ENCODE measurements around the gene RPL11. TPM values are rescaled to one million over a fixed set of nuclear protein-coding genes. Genes with fewer than 3 reads are reported as not detected.
"Not testable (repeated sequence)": the region's sequence is repeated elsewhere in the genome, so short reads cannot be mapped to it uniquely, and the experiment has no call there.

RPL11 gene
- total RNA-seq, 1 experiment from 2014 or later, result 1,205 TPM

DNA sequence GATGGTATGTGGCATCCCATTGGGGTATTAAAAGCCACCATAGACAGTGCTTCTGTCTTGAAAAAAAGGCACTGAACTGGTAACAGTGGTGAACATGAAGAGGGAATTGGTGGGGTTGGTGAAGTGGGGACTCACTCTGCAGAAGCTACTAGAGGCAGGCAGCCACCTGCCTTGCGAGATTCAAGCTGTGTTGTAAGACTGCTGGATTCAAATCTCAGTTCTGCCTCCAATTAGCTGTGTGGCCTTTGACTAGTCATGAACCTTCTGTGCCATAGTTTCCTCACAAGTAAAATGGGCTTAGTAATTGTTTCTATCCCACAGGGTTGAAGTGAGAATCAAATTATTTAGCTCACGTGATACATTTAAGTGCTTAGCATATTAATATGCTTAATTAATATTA is 35.1 kb downstream of the RPL11 start:
- Histone ChIP-seq H3K9me2 (ENCODE audit: insufficient read depth) (no peaks in the 10 kb centered on the region), H3K4me2 (no peak overlapping the region), H3F3A (ENCODE audit: insufficient read depth, low read depth) (no peaks in the 10 kb centered on the region), H3K9me3 (ENCODE audit: insufficient read depth, low read depth) (no peaks in the 10 kb centered on the region), H3K4me3 (no peak overlapping the region), H2AFZ (no peak overlapping the region), H4K20me1 (ENCODE audit: insufficient read depth) (no peaks in the 10 kb centered on the region), H3K4me1 (replicated peaks; ENCODE audit: insufficient read depth) (no peaks in the 10 kb centered on the region), H3K27me3 (ENCODE audit: insufficient read depth, low read depth) (no peaks in the 10 kb centered on the region), H3K79me2 (ENCODE audit: low read depth) (no peaks in the 10 kb centered on the region), H3K36me3 (ENCODE audit: low read depth) (no peaks in the 10 kb centered on the region), H3K27ac (no peak overlapping the region)
- BruUV-seq (replicated peaks), result no TSS peak
- no peak for DNase-seq
- ChIA-PET POLR2A (ENCODE audit: unreplicated experiment) (no interaction called here), CTCF (interaction anchor here (0.5 kb wide), 1 partner anchor 219 kb away, joined by 8 read pairs; no protein-coding TSS in a partner anchor)
- TF ChIP-seq EZH2 (IDR thresholded peaks at IDR 0.05; ENCODE audit: low read depth), result no peak
- TF ChIP-seq, protein P1, sequence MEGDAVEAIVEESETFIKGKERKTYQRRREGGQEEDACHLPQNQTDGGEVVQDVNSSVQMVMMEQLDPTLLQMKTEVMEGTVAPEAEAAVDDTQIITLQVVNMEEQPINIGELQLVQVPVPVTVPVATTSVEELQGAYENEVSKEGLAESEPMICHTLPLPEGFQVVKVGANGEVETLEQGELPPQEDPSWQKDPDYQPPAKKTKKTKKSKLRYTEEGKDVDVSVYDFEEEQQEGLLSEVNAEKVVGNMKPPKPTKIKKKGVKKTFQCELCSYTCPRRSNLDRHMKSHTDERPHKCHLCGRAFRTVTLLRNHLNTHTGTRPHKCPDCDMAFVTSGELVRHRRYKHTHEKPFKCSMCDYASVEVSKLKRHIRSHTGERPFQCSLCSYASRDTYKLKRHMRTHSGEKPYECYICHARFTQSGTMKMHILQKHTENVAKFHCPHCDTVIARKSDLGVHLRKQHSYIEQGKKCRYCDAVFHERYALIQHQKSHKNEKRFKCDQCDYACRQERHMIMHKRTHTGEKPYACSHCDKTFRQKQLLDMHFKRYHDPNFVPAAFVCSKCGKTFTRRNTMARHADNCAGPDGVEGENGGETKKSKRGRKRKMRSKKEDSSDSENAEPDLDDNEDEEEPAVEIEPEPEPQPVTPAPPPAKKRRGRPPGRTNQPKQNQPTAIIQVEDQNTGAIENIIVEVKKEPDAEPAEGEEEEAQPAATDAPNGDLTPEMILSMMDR (conservative IDR thresholded peaks at IDR 0.05), result no peak
- intact Hi-C loops (cut with micrococcal nuclease; ENCODE audit: unreplicated experiment), result no loop called here

DNA sequence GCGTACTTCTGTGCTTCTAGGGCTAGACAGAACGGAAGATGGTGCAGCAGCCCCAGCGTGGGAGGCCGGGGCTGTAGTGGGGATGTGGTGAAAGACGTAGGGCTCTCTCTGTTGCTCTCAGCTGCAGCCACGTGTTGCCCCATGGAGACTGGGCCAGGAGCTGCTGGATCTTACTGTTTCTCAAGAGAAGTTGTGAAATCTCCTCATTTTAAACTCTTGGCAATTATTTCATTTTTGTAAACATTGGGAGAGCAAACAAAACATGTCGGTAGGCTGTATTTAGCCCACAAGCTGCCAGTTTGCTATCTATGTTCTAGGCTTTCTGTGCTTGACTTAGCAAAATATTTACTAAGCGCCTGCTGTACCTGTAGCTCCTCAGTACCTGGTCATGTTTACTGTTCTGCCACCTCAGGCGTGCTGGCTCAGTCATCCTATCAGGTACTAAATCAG is 35.8 kb downstream of the RPL11 start:
- Histone ChIP-seq H3K9me3 (ENCODE audit: insufficient read depth, low read depth) (no peaks in the 10 kb centered on the region), H3K9me2 (ENCODE audit: insufficient read depth) (no peaks in the 10 kb centered on the region), H4K20me1 (ENCODE audit: insufficient read depth) (no peaks in the 10 kb centered on the region), H3K4me2 (no peak overlapping the region), H3K4me3 (no peak overlapping the region), H3F3A (ENCODE audit: insufficient read depth, low read depth) (no peaks in the 10 kb centered on the region), H3K27me3 (ENCODE audit: insufficient read depth, low read depth) (no peaks in the 10 kb centered on the region), H2AFZ (no peak overlapping the region), H3K27ac (no peak overlapping the region), H3K79me2 (ENCODE audit: low read depth) (no peaks in the 10 kb centered on the region), H3K36me3 (ENCODE audit: low read depth) (no peaks in the 10 kb centered on the region), H3K4me1 (replicated peaks; ENCODE audit: insufficient read depth) (no peaks in the 10 kb centered on the region)
- DNase-seq, result no peak
- intact Hi-C loops (cut with micrococcal nuclease; ENCODE audit: unreplicated experiment), result no loop called here
- ChIA-PET CTCF (no interaction called here), POLR2A (ENCODE audit: unreplicated experiment) (no interaction called here)
- BruUV-seq (replicated peaks), result no TSS peak
- TF ChIP-seq, protein P1 (conservative IDR thresholded peaks at IDR 0.05), result no peak

DNA sequence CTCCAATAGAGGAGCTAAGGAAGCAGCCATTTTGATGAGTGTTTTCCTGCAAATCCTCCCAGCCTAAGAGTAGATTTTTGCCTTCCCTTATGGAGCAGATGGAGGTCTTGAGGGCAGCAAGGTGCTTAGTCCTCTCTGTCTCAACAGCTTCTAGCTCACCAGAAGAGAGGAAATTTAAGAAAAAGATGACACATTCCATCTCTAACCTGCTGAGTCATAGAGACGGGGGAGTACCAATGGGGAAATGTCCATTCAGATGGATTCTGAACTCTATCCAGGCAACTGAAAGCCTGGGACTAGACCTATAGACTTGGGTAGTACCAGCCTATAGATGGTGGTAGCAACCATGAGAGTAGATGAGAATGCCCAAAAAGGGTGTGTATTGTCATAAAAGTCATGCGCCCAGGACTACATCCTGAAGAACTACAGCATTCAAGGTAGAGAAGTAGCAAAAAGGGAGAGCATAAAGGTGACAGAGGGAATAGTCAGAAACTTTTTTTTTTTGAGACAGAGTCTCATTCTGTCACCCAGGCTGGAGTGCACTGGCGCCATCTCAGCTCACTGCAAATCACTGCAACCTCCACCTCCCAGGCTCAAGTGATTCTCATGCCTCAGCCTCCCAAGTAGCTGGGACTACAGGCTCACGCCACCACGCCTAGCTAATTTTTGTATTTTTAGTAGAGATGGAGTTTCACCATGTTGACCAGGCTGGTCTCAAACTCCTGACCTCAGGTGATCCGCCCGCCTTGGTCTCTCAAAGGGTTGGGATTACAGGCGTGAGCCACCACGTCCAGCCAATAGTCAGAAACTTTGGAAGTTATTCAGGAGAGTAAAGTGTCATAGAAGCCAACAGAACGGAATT is 41.0 kb downstream of the RPL11 start:
- H3K4me3 ChIP-seq, result no peak overlapping the region
- H3K9me2 ChIP-seq (ENCODE audit: insufficient read depth), result no peaks in the 10 kb centered on the region
- no peaks in the 10 kb centered on the region for H3K27me3 ChIP-seq (ENCODE audit: insufficient read depth, low read depth)
- H4K20me1 ChIP-seq (ENCODE audit: insufficient read depth), result no peaks in the 10 kb centered on the region
- no peak for DNase-seq
- intact Hi-C loops (cut with micrococcal nuclease; ENCODE audit: unreplicated experiment), result no loop called here
- CTCF ChIA-PET, result no interaction called here
- no peaks in the 10 kb centered on the region for H3K4me1 ChIP-seq (replicated peaks; ENCODE audit: insufficient read depth)
- H3K27ac ChIP-seq, result no peak overlapping the region
- H3F3A ChIP-seq (ENCODE audit: insufficient read depth, low read depth), result no peaks in the 10 kb centered on the region
- no peaks in the 10 kb centered on the region for H3K36me3 ChIP-seq (ENCODE audit: low read depth)
- TF ChIP-seq, protein P1 (conservative IDR thresholded peaks at IDR 0.05), result no peak
- no peak for TF ChIP-seq EZH2 (IDR thresholded peaks at IDR 0.05; ENCODE audit: low read depth)
- H3K9me3 ChIP-seq (ENCODE audit: insufficient read depth, low read depth), result no peaks in the 10 kb centered on the region
- H3K4me2 ChIP-seq, result no peak overlapping the region
- BruUV-seq (replicated peaks), result no TSS peak
- H2AFZ ChIP-seq, result no peak overlapping the region
- H3K79me2 ChIP-seq (ENCODE audit: low read depth), result no peaks in the 10 kb centered on the region
- POLR2A ChIA-PET (ENCODE audit: unreplicated experiment), result no interaction called here

DNA sequence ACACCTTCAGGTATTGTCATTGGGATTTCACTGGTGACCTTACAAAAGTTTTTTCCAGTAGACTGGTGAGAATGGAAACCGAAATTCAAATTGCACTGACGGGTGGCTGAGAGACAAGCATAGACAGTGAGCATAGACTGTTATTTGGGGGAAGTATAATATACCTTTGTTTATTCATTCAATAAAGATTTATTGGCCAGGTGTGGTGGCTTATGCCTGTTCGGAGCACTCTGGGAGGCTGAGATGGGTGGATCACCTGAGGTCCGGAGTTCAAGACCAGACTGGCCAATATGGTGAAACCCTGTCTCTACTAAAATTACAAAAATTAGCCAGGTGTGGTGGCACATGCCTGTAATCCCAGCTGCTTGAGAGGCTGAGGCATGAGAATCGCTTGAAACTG is 41.7 kb downstream of the RPL11 start:
- H3K4me1 ChIP-seq (replicated peaks; ENCODE audit: insufficient read depth), result not testable (repeated sequence)

More for the DNA sequence above, 41.7 kb downstream of the RPL11 start:
- H3K9me3 ChIP-seq (ENCODE audit: insufficient read depth, low read depth); H3K36me3 ChIP-seq (ENCODE audit: low read depth); H3K4me3 ChIP-seq; POLR2A ChIA-PET (ENCODE audit: unreplicated experiment); BruUV-seq (replicated peaks); H3F3A ChIP-seq (ENCODE audit: insufficient read depth, low read depth); intact Hi-C loops (cut with micrococcal nuclease; ENCODE audit: unreplicated experiment); H3K4me2 ChIP-seq; H3K27ac ChIP-seq; H2AFZ ChIP-seq; H3K9me2 ChIP-seq (ENCODE audit: insufficient read depth); H3K79me2 ChIP-seq (ENCODE audit: low read depth); DNase-seq; H3K27me3 ChIP-seq (ENCODE audit: insufficient read depth, low read depth); H4K20me1 ChIP-seq (ENCODE audit: insufficient read depth): not testable (repeated sequence)
- CTCF ChIA-PET, result interaction anchor here (0.6 kb wide), 1 partner anchor 727 kb away, joined by 6 read pairs; no protein-coding TSS in a partner anchor
